Measurements from ENCODE around the gene PFKFB3. TPM values are rescaled to one million over a fixed set of nuclear protein-coding genes. Genes with fewer than 3 reads are reported as not detected.
A peak's percentile ranks its signal among the peaks of the same experiment; 100 is the strongest.

PFKFB3 gene
- total and polyA plus RNA-seq, 2 of the 13 experiments (the other 11 are each of a cell fraction or from before 2014, with no cell fraction given) = 1.2 to 13.3 TPM

- no peak for TF ChIP-seq ARHGAP35 (CRISPR knock-in tag; IDR thresholded peaks at IDR 0.05; ENCODE audit: borderline replicate concordance)
- no peak for TF ChIP-seq KDM1A (CRISPR knock-in tag; IDR thresholded peaks at IDR 0.05)
- TF ChIP-seq ZBTB34 (CRISPR knock-in tag; IDR thresholded peaks at IDR 0.05) = no peak
- no peak for TF ChIP-seq TBX3 (IDR thresholded peaks at IDR 0.05; ENCODE audit: borderline replicate concordance)
- TF ChIP-seq MAFF (IDR thresholded peaks at IDR 0.05; ENCODE audit: low read depth, low read length) = peak; percentile 16; the same call in 1 of the 2 replicates
- no peak for TF ChIP-seq ISX (CRISPR knock-in tag; conservative IDR thresholded peaks at IDR 0.05)
- no peak for TF ChIP-seq STAT6 (CRISPR knock-in tag; IDR thresholded peaks at IDR 0.05; ENCODE audit: borderline replicate concordance)
- TF ChIP-seq KMT2A (CRISPR knock-in tag; IDR thresholded peaks at IDR 0.05) = no peak
These were observed 1.8 kb upstream of the PFKFB3 start (continued) for GRCh38 chr10:6200734-6201515.
